Measurements from ENCODE around the gene MUC5B.

Gene MUC5B

DNA sequence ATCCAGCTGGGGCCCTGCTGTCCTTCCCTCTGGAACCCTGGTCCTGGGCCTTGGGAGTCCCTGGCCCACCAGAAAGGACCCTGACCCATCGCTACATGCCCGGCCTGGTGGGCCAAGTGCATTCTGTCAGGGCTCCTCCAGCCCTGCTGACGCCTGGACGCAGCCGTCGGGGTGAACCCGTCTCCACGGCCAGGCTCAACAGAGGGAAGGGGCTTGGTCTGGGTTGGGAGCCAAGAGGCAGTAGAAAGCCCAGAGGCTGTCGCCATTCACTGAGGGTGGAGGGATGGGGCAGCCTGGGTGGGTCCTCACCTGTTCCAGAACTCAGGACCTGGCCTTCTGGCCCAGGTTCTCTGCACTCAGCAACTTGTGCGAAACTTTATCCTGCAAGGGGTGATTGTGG, 47.6 kb downstream of the MUC5B start:
- no peak for DNase-seq

DNA sequence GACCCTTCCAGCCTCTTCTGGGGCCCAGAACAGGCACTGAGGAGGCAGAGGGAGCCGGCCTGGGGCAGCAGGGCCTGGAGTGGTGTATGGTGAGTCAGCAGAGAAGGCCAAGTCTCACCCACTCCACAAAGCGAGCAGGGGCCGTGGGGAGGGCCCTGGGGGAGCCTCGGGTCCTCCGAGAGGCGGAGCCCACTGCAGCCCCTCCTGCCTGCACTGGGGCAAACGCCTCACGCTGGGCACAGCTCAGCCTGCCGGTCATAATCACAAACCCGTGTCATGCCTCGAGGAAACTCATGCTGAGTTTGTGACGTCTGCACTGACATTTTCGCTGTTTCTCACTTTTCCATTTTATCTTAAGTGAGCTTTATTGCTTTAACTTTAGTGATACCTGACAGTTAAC, 48.1 kb downstream of the MUC5B start:
- DNase-seq, result no peak

DNA sequence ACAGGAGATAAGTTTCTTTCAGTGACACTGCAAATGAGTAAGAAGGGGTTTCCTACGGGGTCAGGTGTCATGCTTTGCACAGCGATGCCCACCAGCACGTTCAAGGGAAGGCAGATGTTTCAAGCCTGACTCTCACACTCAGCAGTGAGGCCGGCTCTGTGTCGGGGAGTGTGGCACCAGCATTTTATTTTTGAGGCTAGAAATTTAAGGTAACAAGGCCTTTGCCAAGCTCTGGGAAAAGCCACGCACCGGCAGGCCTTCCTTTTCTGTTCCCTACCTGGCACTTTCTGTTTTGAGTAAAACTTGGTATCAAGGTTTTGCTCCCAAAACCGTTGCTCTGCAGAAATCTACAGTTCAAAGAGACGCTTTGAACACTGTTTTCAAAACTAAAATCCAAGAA, 48.5 kb downstream of the MUC5B start:
- no peak for DNase-seq

DNA sequence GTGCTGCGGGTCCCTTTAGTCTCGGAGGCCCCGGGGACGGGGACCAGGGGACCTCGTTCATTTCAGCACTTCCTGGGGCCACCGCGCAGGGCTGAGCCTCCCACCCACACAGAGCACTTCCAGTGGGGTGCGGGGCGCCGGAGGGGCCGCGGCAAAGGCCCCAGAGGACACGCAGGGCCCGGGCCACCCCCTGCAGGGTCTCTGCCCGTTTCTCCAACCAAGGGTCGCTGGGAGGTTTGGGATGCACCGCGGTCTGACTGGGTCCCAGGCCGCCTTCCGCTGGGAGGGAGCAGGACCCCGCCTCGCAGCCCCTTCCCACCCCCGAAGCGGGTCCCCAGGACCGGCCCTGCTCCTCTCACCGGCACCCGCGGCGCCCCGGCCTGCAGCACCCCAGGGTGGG, 49.1 kb downstream of the MUC5B start:
- DNase-seq, result no peak

DNA sequence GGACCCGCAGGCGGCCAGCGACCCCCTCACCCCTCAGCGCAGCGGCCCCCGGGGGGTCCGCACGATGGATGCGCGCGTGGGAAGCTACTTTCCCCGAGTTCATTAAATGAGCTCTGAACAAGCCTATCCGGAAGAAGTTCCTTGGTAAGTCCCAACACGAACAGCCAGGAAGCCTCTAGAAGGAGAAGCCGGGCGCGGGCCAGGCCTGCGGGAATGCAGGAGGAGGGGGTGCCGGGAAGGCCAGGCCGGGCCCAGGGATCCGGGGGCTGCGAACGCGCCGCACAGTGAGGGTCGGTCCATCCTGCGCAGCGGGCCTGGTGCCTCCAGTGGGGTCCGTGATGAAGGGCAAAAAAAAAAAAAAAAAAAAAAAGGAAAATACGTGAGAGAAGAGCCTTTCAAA, 49.7 kb downstream of the MUC5B start:
- DNase-seq, result no peak

DNA sequence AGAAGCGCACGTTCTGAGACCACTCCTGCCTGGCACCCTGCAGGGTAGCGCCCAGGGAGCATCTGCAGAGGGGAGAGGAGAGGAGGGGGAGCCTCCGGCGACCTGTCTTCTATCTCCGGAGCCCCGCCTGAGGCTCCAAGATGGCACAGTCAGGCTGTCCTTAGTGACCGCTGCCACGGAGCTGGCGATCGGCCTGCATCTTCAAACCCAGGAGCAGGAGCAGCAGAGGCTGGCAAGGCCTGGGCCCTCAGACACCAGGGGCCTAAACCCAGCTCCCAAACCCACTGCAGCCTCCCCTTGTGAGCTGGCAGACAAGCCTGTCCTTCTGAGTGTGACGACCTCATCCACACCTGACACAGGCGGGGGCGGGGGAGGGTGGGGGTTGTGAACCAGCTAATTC, 51.6 kb downstream of the MUC5B start:
- no peak for DNase-seq

DNA sequence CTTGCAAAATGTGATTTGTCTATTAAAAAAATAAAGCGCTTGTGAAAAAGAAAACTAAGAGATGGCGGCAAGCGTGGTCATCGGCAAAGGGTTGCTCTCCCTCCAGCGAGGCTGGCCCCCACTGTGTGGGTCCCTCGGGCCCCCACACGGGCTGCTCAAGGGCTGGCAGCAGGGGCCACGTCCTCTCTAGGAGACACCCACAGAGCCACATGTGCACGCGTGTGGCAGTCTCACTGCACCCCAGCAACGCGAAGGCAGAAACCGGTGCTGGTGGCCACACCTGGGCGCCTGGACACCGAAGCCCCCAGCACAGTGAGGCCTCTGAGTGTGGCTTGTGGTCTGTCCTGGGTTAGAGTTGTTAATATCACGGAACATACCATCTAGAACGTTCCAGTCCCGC, 52.2 kb downstream of the MUC5B start:
- DNase-seq, result no peak

DNA sequence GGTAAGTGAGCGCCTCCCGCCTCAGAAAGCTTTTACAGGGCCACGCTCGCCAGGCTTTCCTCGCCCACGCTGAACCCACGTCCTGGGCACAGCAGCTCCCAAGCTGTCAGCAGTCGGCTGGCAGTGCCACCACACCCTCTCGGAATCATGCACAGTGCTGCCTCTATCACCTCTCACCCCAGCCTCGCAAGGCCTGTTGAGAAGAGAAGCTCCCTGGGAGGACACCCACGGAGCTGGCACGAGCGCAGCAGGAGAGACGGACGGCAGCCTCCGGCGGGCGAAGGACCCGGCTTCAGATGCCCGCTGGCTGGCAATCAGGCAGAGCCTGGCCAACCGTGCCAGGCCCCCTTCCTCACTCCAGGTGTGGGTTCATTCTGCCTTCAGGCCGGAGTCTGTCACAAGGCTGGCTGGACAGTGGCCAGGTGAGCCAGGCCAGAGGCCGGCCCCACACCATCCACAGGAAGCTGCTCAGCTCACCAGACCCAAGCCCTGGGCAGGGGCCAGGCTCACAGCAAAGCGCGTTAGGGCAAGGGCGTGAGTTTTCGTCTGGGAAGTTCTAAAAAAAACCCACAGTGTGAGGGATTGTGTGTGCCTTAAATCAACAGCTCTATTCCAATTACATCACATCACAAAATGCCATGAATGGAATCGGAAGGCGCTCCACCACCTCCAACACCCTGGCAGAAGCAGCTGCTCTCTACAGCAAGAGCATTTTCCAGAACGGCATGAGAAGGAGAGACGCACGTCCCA, 53.4 kb downstream of the MUC5B start:
- no peak for DNase-seq

DNA sequence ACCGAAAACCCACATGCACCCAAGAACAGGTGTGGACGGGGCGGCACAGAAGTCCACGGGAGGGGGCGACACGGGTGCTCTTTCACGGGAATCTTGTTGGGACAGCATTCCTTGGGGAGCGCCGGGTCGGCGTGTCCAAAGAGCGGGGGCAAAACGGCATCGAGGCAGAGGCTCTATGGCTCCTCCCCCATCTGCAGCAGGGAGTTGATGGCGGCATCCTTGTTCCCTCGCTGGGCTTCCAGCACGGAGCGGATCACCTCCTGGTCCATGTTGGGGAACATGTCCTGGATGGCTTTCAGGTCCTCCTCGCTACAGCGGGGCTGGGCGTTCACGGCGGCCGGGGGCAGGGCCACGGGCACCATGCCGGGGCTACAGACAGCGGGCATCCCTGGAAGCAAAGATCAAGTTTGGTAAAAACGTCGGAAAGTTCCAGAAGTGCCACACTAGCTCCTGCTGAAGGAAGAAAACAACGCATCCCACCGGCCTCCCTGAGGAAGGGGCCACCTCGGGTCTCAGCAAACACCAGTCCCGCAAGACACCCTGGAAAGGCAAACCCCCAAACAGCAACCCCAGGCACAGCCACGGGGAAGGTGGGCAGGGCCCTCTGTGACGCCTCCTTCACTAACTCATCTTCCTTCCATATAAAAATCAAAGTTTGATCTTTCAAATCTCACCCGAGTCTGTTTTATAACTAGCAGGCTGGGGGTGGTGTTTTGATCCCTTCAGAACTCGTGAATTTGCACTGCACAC, 54.2 kb downstream of the MUC5B start:
- DNase-seq, result no peak

DNA sequence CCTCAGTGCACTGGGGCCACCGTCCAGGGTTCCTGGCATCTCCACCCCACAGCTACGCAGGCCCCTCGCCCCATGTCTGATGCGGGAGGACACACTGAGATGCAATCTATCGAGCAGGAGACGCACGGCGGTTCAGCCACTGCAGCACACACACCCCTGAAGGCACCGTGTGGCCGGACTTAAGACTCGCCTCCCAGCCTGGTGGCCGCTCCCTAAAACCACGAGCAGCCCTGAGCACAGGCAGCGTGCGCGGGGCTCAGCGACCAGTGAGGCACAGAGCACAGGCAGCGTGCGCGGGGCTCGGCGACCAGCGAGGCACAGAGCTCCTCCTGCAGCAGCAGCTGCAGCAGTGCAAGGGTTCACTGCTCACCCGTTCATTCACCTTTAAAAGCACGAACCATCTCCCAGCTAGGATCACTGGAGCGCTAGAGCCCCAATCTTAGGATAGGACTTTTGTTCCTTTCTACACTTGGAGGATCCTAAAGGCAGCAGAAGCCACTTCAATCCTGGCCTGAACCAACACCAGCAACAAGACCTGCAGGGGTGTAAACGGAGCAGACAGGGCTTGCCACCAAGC, 55.2 kb downstream of the MUC5B start:
- no peak for DNase-seq

DNA sequence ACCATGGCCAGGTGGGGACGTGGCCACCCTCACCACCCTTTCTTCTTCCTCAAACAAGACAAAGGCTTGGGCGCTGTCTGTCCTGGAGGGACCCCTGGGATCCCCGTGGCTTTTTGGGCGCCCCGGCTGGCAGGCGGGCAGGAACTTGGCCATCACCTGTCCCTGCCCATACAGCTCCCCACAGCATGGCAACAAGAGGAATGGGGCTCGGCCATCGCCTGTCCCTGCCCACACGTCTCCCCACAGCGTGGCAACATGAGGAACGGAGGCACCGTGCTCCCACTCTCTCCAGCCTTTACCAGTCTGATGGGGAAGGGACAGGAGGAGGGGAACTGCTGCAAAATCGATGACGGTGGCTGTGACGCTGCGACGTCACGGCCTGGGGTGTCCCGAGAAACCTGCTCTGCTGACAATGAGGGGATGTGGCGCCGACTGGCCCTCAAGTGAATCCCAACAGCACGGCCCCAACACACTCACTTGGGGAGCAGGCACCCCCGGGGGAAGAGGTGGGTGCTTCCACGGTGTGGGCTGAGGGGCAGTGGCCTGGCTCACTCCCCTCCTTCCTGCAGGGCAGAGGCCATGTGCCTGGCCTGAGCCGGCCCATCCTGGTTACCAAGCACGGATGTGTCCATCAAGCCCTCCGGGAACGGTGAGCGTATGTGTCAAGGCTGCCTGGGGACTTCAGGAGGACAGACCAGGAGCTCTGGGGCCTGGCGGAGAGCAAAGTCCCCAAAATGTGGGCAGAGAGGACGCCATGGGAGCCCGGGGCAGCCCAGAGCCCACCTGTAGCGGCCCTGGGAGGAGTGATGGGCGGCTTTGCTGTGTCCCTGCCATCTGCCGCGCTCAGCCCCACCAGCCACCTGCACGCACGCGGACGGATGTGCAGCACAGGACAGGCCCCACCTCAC, 56.2 kb downstream of the MUC5B start:
- DNase-seq, result no peak

DNA sequence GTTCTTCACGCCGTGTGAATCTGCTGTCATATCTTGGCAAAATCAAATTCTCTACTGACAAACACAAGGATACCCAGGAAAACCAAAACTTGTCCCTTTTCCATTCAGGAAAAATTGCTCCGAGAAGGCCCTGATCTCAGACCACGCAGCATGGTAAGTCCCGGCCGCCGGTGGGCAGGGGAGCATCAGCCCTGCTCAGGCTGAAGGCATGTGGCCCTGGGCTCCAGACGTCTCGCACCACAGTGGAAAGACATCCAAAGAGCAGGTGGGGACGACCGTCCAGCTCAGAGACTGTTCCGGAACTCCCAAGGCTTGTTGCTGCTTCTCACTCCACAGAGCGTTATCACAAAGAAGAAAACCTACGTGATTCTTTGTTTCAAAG, 56.8 kb downstream of the MUC5B start:
- DNase-seq, result no peak

DNA sequence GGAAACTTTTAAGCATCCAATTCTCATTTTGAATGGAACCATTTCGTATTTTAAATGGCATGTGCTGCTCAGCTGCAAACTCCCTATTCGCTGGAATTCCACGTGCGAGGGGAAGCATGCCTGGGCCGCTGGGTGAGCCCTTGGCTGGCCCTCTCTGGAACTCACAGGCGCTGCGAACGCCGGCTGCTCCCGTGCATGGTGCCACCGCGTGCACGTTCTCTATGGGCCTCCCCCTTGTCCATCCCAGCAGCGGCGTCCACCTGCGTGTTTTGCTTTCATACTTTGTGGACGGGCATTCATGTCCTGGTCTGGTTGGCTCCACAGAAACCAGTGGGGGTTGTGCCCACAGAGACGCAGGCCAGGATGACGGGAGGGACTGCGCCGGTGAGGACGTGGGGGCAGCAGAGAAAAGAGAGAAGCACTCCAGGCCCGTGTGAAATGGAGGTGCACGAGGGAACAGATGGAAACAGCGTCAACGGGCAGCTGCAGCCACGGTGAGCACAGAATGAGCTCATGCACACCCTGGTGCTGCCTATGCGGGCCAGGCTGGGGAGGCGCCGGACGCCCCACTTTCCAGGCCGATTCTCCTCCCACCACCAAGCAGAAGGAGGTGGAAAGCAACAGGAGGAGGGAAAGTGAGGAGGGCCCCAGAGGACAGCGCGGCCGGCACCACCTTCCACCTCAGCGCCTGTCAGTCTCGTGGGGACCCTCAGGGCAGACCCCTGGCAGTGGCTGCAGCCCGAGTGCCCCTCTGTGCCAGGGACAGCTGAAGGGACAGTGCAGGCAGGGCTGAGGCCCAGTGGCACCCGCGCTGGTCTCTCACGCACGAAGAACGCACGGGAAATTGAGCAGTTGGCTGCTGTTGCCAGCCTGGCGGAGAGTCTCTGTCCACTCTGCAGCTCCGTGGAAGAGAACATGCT, 57.5 kb downstream of the MUC5B start:
- DNase-seq, result no peak

DNA sequence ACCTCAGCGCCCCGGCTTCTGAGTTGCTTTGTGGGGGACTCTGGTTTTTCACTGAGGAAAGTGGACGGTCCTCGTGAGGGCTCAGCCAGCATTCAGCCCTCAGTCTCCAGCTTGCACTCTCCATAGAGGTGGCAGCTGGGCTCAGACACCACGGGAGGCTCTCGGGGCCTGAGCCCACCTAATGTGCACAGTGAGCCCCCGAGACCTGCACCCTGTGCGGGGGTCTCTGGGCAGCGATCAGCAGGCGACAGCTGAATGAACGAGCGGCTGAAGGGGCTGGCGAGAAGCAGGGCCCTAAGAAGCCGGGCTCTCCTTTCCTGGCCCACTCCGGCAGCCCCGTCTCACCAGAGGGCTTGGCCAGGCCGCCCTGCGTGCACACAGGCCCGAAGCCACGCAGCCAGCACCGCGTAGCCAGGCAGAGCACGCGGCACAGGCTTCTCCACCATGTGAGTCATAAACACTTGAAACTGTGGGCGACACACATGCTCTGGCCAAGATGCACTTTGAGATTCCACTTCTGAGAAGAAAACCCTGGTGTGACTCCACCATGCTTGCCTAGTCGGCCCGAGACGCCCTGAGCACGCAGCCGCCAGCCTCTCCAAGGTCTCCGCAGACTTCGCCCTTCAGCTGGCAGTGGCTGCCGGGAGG, 58.6 kb downstream of the MUC5B start:
- DNase-seq, result no peak

DNA sequence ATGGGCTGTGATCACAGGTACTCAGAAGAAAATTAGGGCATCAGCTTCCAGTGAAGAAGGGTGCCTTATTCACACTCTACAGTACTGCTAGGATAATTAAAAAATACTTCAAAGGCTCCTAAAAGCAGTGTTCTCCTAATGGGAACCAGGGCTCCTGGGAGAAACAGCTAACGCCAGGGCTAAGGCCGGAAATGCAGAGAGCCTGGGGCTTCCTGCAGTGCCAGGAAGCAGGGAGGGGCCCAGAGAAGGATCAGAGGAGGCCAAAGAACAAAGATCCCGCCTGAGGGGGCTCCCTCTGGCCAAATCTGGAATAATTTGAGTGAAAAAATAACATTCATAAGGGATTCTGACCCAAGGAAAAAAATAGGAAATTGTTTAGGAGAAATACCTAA, 59.1 kb downstream of the MUC5B start:
- no peak for DNase-seq

DNA sequence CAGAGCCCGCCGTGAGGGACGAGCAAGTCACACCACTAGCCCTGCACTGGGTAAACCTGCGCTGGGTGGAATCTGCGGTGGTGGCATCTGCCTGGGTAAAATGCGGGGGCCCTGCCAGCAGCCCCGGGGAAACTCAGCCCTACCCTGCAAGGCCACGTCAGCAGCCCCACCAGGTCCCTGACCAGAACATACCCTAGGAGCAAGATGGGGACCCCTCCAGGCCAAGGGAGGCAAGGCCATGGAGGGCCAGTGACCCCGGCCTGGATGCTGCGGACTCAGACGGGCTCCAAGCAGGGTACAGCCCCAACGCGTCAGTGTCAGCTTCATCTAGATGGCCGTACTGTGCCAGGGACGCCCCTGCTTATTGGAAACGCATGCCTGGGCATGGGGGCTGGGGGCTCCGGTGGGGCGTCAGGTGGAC, 60.2 kb downstream of the MUC5B start:
- no peak for DNase-seq

DNA sequence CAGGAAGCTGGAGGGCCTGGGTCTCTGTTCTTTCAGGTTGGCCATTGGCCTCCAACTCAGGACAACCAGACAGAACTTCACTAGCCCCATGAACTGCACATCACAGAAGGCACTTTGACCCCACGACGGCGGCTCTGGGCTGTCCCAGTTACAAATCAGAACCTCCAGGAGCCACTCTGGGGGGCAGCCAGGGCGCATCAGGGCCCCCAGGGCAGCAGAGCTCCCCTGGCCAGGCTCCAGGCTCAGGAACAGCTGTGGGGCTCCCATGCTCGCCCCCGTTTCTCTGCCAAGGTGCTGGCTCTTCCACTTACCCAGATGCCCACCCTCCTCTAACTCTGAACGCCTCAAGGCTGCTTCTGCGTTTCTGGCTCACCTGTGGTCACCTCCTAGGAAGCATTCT, 61.0 kb downstream of the MUC5B start:
- DNase-seq, result no peak

DNA sequence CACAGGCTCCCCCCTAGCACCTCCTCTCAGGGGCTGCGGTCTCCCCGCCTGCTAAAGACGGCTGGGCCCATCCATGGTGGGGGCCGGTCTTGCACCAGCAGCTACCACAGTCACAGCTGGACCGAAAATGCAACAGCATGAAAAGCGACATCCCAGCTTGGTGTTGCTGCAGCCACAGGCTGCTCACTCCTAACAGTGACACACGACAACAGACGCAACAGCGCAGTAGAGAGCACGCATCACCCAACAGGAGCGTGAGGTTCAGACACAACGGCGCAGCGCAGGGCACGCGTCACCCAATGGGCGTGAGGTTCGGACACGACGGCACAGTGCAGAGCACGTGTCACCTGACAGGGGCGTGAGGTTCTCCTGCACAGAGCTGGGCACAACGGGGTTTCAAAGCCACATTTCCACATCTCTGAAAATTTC, 62.5 kb downstream of the MUC5B start:
- DNase-seq, result no peak

DNA sequence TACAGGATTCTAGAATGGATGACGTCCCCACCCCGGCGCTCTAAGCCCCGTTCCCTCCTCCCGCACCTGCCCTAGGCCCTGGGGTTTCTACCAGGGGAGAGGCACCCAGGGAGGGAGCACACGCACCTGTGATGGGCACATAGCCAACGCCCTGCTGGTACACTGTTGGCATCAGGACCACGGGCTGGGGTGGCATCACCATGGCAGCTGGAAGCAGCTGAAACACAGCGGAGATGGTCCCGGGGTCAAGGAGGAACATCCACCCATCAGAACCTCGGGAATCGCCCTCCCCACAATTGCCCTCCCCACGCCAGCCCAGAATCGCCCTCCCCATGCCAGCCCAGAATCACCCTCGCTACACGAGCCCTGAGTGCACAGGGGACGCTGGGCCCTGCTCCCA, 63.0 kb downstream of the MUC5B start:
- DNase-seq, result no peak

DNA sequence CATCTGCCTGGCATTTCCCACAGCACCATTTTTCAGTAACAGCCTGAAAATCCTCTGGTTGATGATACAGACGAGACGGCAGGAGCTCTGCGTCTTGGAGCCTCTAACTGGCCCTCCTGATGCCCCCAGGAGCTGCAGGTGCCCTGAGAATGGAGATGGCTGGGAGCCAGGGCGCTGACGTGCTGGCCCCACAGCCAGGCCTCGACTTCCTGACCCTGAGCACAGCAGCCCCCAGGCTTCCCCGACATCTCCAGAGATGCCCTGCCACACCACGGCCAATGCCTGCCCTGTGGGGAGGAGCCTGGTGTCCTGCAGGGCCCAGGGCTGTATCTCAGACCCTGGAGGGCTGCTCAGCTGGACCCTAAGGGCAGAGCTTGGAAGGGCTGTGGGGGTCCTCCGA, 65.1 kb downstream of the MUC5B start:
- DNase-seq, result no peak

DNA sequence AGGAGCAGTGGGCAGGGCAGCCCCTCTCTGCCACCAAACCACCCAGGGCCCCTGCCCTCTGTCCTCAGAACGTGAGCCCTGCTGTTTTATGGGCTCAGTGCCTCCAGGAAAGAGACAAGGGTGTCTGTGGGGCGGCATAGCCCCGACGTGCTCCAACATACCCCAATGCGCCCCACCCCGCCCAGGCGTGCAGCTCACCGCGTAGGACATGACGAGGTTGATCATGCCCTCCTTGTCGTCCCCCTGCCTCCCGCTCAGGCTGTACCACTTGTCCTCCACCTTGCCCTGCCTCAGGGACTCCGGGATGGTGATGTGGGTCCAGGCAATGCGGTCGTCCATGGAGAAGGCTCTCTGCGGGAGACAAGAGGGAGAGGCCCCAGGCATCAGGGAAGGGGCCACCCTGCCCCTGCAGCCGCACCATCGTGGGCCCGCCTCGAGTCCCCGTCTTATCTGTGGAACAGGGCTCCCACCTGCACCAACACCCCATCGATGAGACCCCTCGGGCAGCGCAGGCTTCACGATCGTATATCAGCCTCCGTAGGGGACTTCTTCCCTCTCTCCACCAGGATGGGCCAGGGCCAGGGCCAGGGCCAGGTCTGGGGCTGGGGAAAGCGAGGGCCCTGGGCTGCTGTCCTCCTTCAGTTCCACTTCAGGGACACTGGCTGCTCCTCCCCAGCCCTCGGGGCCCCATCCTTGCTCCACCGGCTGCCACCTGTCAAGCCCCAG, 65.7 kb downstream of the MUC5B start:
- no peak for DNase-seq

All from CD4-positive, alpha-beta T cell treated with Interleukin-6 for 4 hours (primary cell).